Neural cell (in vitro differentiated cells): ENCODE results near the gene EYA2. TPM values are rescaled to one million over a fixed set of nuclear protein-coding genes. Genes with fewer than 3 reads are reported as not detected.

Source experiments
- H2AFZ ChIP-seq: fragments of 200-600, 300-800 bp; sonication (generic), shearing (Covaris generic); 2 replicates; pipeline ENCODE4 v1.6.0; 2014; ENCODE audit warnings: low read depth, mild to moderate bottlenecking, antibody characterized with exemption, low read length, moderate library complexity
- H3F3A ChIP-seq: fragments of 200-600 bp; shearing (Covaris generic); 2 replicates; pipeline ENCODE4 v1.6.1; 2016; ENCODE audit warnings: mild to moderate bottlenecking, moderate library complexity, mixed read lengths, antibody characterized with exemption, low read length; ENCODE audit not compliant: insufficient read depth, poor library complexity, severe bottlenecking
- H3K27ac ChIP-seq: fragments of 200-600, 300-800 bp; sonication (generic), shearing (Covaris generic); 2 replicates; pipeline ENCODE4 v1.5.1; 2014; ENCODE audit warnings: mild to moderate bottlenecking, low read length, moderate library complexity
- H3K27me3 ChIP-seq: fragments of 300-800, 200-600 bp; sonication (generic), shearing (Covaris generic); 2 replicates; pipeline ENCODE4 v1.6.0; 2014; ENCODE audit warnings: mild to moderate bottlenecking, low read depth, low read length, moderate library complexity; ENCODE audit not compliant: insufficient read depth
- H3K36me3 ChIP-seq: fragments of 300-800, 200-600 bp; sonication (generic), shearing (Covaris generic); 2 replicates; pipeline ENCODE4 v1.5.1; 2014; ENCODE audit warnings: mild to moderate bottlenecking, antibody characterized with exemption, low read length, moderate library complexity; ENCODE audit not compliant: insufficient read depth
- H3K4me2 ChIP-seq: fragments of 300-800, 200-600 bp; sonication (generic), shearing (Covaris generic); 2 replicates; pipeline ENCODE4 v1.6.0; 2014; ENCODE audit warnings: mild to moderate bottlenecking, low read length
- H3K4me3 ChIP-seq: fragments of 300-800, 200-600 bp; sonication (generic), shearing (Covaris generic); 2 replicates; pipeline ENCODE4 v1.5.1; 2014; ENCODE audit warnings: mild to moderate bottlenecking, low read length, moderate library complexity
- H3K79me2 ChIP-seq: fragments of 200-600 bp; shearing (Covaris generic); replicated peaks from 2 replicates; pipeline ENCODE4 v1.6.0; 2014; ENCODE audit warnings: mild to moderate bottlenecking, low read length, moderate library complexity; ENCODE audit not compliant: insufficient read depth
- H3K9ac ChIP-seq: fragments of 300-800, 200-600 bp; sonication (generic), shearing (Covaris generic); 2 replicates; pipeline ENCODE4 v1.6.1; 2016; ENCODE audit warnings: mild to moderate bottlenecking, low read length, mixed read lengths
- H3K9me2 ChIP-seq: fragments of 200-600 bp; shearing (Covaris generic); 2 replicates; pipeline ENCODE4 v1.6.1; 2016; ENCODE audit warnings: mild to moderate bottlenecking, low read length, mixed read lengths; ENCODE audit not compliant: insufficient read depth
- H3K9me3 ChIP-seq: fragments of 200-600, 300-800 bp; sonication (generic), shearing (Covaris generic); 2 replicates; pipeline ENCODE4 v1.6.1; 2016; ENCODE audit warnings: mild to moderate bottlenecking, mixed run types, low read length, moderate library complexity, mixed read lengths
- H4K20me1 ChIP-seq: fragments of 200-600 bp; shearing (Covaris generic); 2 replicates; pipeline ENCODE4 v1.6.1; 2016; ENCODE audit warnings: mild to moderate bottlenecking, mixed run types; ENCODE audit not compliant: insufficient read depth
- EP300 ChIP-seq: fragments of 450-650 bp; conservative IDR thresholded peaks from 2 replicates; pipeline ENCODE4 v1.6.1; 2014; ENCODE audit warnings: antibody characterized with exemption, mild to moderate bottlenecking, moderate library complexity; ENCODE audit not compliant: poor library complexity, severe bottlenecking
- EZH2 ChIP-seq: fragments of 200-600, 300-800 bp; shearing (Covaris generic), sonication (generic); IDR thresholded peaks from 2 replicates; pipeline ENCODE4 v1.6.1; 2014; ENCODE audit warnings: antibody characterized with exemption, low read length, borderline replicate concordance, mild to moderate bottlenecking; ENCODE audit not compliant: insufficient read depth, poor library complexity, severe bottlenecking
- MXI1 ChIP-seq: fragments of 450-650 bp; conservative IDR thresholded peaks from 2 replicates; pipeline ENCODE4 v1.6.1; 2014; ENCODE audit warnings: antibody characterized with exemption, mild to moderate bottlenecking; ENCODE audit not compliant: poor library complexity, severe bottlenecking
- POLR2AphosphoS5 ChIP-seq: IDR thresholded peaks from 2 replicates; pipeline ENCODE4 v1.6.1; 2012
- RAD21 ChIP-seq: fragments of 450-650 bp; conservative IDR thresholded peaks from 2 replicates; pipeline ENCODE4 v1.6.1; 2014; ENCODE audit warnings: antibody characterized with exemption, mild to moderate bottlenecking, moderate library complexity
- SMC3 ChIP-seq: fragments of 450-650 bp; conservative IDR thresholded peaks from 2 replicates; pipeline ENCODE4 v1.6.1; 2014; ENCODE audit warnings: antibody characterized with exemption, mild to moderate bottlenecking, moderate library complexity; ENCODE audit not compliant: poor library complexity
- TAF1 ChIP-seq: IDR thresholded peaks from 2 replicates; pipeline ENCODE4 v1.6.1; 2012; ENCODE audit warnings: low read depth
- polyA plus RNA-seq: library from polyadenylated mRNA; depleted of rRNA; stranded (reverse); fragments of >200 nt; gene quantifications from 2 replicates; pipeline ENCODE4 v1.2.3, GENCODE V29; 2014
- TF ChIP-seq, protein P1 (sequence below): IDR thresholded peaks from 2 replicates; pipeline ENCODE4 v1.6.1; 2012; ENCODE audit warnings: borderline replicate concordance
- TF ChIP-seq, protein P2 (sequence below): fragments of 450-650 bp; IDR thresholded peaks from 2 replicates; pipeline ENCODE4 v1.5.1; 2014; ENCODE audit warnings: antibody characterized with exemption, mild to moderate bottlenecking, moderate library complexity; ENCODE audit not compliant: poor library complexity, severe bottlenecking

Gene EYA2
- polyA plus RNA-seq, 1 donor from 2014 or later, result 0.88 TPM

DNA sequence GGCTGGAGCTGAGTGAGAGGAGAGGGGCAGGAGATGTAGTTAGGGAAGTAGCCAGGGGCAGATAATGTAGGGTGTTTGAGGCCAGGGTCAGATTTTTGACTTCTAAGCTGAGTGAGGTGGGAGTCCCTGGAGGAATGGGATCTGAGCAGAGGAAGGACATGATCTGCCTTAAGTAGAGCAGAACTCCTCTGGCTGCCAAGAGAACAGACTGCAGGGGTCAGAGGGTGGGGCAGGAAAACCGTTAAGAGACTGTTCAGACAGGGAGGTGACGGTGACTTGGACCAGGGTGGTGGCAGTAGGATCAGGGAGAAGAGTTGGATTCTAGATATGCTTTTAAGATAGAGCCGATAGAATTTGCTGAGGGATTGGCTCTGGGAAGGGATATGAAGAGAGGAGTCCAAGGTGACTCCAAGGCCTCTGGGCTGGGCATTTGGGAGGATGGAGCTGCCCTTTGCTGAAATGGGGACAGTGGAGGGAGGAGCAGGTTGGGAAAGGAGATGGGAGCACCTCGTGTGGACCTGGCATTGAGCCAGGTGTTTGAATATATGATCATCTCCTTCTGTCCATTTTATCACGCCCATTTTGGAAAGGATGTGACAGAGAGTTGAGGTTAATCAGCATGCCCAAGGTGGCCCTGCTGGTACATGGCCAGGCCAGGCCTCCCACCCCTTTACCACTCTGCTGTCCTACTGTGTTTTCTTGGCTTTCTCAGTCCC, 18.8 kb downstream of the EYA2 start:
- H4K20me1 ChIP-seq, result no peaks in the 10 kb centered on the region
- H3F3A ChIP-seq, result no peaks in the 10 kb centered on the region
- no peak overlapping the region for H3K4me3 ChIP-seq
- no peak overlapping the region for H3K4me2 ChIP-seq
- H2AFZ ChIP-seq, result no peak overlapping the region
- no peaks in the 10 kb centered on the region for H3K27me3 ChIP-seq
- no peaks in the 10 kb centered on the region for H3K9me3 ChIP-seq
- H3K9ac ChIP-seq, result no peak overlapping the region
- H3K36me3 ChIP-seq, result no peaks in the 10 kb centered on the region
- H3K79me2 ChIP-seq, result no peaks in the 10 kb centered on the region
- no peaks in the 10 kb centered on the region for H3K9me2 ChIP-seq
- no peak overlapping the region for H3K27ac ChIP-seq
- no peak for TF ChIP-seq SMC3

DNA sequence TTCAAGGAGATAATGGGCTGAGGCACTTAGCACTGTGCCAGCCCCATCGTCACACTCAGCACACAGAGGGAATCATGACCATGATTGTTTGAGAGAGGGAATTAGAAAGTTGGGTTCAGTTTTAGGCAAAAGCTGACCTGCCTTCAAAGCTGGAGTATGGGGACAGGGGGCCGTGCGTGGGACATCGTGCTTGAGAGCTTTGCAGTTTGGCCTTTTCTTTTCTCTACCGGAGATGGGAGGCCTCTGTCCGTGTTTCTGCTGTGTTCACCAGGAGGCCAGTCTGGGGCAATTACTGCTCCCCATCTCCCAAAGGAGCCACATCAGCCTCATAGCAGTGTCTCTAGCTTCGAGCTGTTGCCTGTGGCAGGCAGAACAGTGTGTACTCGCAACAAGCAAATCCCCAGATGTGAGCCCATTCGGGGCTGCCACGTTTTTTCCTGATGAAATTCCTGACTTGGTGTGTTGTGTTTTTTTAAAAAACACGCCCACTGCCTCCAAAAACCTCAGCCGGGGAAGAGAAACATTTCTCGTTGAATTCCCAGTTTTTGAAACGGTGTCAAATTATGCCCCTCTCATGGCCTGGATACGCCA, 20.2 kb downstream of the EYA2 start:
- Histone ChIP-seq H3K27ac (no peak overlapping the region), H3K79me2 (no peaks in the 10 kb centered on the region), H4K20me1 (no peaks in the 10 kb centered on the region), H2AFZ (no peak overlapping the region), H3K4me2 (no peak overlapping the region), H3K9ac (no peak overlapping the region), H3F3A (no peaks in the 10 kb centered on the region), H3K9me2 (no peaks in the 10 kb centered on the region), H3K27me3 (no peaks in the 10 kb centered on the region), H3K4me3 (no peak overlapping the region), H3K36me3 (no peaks in the 10 kb centered on the region), H3K9me3 (no peaks in the 10 kb centered on the region)
- no peak for TF ChIP-seq RAD21
- no peak for TF ChIP-seq EP300
- TF ChIP-seq, protein P1, sequence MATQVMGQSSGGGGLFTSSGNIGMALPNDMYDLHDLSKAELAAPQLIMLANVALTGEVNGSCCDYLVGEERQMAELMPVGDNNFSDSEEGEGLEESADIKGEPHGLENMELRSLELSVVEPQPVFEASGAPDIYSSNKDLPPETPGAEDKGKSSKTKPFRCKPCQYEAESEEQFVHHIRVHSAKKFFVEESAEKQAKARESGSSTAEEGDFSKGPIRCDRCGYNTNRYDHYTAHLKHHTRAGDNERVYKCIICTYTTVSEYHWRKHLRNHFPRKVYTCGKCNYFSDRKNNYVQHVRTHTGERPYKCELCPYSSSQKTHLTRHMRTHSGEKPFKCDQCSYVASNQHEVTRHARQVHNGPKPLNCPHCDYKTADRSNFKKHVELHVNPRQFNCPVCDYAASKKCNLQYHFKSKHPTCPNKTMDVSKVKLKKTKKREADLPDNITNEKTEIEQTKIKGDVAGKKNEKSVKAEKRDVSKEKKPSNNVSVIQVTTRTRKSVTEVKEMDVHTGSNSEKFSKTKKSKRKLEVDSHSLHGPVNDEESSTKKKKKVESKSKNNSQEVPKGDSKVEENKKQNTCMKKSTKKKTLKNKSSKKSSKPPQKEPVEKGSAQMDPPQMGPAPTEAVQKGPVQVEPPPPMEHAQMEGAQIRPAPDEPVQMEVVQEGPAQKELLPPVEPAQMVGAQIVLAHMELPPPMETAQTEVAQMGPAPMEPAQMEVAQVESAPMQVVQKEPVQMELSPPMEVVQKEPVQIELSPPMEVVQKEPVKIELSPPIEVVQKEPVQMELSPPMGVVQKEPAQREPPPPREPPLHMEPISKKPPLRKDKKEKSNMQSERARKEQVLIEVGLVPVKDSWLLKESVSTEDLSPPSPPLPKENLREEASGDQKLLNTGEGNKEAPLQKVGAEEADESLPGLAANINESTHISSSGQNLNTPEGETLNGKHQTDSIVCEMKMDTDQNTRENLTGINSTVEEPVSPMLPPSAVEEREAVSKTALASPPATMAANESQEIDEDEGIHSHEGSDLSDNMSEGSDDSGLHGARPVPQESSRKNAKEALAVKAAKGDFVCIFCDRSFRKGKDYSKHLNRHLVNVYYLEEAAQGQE, result no peak
- no peak for TF ChIP-seq EZH2
- no peak for TF ChIP-seq TAF1
- TF ChIP-seq SMC3, result no peak
- TF ChIP-seq MXI1, result no peak
- TF ChIP-seq, protein P2, sequence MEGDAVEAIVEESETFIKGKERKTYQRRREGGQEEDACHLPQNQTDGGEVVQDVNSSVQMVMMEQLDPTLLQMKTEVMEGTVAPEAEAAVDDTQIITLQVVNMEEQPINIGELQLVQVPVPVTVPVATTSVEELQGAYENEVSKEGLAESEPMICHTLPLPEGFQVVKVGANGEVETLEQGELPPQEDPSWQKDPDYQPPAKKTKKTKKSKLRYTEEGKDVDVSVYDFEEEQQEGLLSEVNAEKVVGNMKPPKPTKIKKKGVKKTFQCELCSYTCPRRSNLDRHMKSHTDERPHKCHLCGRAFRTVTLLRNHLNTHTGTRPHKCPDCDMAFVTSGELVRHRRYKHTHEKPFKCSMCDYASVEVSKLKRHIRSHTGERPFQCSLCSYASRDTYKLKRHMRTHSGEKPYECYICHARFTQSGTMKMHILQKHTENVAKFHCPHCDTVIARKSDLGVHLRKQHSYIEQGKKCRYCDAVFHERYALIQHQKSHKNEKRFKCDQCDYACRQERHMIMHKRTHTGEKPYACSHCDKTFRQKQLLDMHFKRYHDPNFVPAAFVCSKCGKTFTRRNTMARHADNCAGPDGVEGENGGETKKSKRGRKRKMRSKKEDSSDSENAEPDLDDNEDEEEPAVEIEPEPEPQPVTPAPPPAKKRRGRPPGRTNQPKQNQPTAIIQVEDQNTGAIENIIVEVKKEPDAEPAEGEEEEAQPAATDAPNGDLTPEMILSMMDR, result no peak
- no peak for TF ChIP-seq POLR2AphosphoS5
